Ureter (tissue), 1 donor: ENCODE data around the gene PTPRM. TPM values are rescaled to one million over a fixed set of nuclear protein-coding genes. Genes with fewer than 3 reads are reported as not detected.

Experiments
- DNase-seq: peaks from one replicate; pipeline ENCODE4 v3.0.0-alpha.2; 2020; ENCODE audit warnings: low spot score
- total RNA-seq: library from RNA; stranded (reverse); gene quantifications from one replicate; pipeline ENCODE4 v1.2.4, GENCODE V29; 2023
- donor health status: DM: yes; HTN: yes; CAD: no.

Gene PTPRM
- total RNA-seq, 1 donor from 2014 or later: 148 TPM

DNA sequence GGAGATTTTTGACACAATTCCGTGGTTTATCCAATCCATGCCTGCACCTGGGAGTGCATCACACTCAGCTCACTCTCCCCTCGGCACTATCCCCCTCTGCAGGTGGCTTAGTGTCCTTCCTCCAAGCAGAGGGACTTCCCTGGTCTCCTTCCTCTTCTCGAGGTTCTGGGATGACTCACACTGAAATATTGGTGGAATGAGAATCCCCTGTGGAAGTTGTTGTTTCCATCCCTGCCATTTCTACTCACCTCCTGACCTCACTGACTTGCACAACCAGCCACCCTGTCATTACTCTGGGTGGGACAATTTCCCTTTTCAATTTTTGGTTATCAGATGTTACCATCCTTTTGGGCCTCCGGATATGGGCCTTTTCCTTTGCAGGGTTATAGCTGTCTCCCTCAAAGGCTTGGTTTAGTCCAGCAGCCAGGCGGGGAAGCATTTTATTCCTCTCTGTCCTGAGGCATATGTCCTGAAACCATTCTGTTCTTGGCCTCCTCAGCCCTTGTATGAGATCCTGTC lies 59.9 kb downstream of the PTPRM start:
- no peak for DNase-seq

DNA sequence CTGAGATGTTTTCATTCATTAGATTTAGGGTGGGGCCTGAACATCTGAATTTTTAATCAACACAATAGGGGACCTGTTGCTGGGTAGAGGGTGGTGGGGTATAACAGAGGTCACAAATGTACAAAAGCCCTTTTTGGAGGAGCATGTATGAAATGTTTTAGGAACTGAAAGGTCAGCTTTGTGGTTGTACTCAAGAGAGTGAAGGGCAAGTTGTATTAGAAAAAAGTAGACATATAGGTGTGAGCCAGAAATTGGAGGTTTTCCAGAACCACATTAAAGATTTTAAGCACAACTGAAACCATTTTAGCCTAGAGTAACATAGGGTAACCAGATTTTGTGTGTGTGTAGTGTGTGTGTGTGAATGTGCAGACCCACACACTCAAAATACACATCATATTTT lies 62.3 kb downstream of the PTPRM start:
- no peak for DNase-seq

DNA sequence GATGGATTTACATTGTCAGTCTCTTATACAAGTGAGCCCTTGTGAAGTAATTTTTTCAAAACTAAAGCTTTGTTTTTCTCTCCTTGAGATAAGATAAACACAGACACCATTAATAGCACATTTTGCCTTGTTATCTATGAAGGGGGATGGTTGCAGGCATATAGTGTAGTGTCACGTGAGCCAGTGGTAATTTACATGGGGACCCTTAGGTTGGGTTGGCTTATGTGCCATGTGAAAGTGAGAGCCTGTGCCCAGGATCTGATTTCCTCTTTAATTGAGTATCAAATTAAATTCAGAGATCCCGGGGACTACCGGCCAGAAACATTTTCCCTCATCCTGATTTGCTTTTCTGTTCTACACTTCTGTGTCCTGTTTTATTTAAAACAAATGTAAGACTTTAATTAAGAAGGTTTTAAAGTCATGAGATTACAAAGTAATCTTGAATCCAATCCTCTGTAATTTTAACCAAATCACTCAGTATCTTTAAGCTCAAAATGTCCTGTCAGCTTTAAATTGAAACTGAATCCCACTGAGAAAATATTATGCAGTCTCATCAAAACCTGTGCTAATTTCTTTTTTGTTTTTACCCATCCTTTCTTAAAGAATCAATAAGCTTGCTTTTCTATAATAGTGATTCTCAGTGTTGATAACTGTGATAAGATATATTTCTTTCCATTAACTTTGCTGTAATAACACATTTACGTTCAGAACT lies 63.8 kb downstream of the PTPRM start:
- DNase-seq: no peak

DNA sequence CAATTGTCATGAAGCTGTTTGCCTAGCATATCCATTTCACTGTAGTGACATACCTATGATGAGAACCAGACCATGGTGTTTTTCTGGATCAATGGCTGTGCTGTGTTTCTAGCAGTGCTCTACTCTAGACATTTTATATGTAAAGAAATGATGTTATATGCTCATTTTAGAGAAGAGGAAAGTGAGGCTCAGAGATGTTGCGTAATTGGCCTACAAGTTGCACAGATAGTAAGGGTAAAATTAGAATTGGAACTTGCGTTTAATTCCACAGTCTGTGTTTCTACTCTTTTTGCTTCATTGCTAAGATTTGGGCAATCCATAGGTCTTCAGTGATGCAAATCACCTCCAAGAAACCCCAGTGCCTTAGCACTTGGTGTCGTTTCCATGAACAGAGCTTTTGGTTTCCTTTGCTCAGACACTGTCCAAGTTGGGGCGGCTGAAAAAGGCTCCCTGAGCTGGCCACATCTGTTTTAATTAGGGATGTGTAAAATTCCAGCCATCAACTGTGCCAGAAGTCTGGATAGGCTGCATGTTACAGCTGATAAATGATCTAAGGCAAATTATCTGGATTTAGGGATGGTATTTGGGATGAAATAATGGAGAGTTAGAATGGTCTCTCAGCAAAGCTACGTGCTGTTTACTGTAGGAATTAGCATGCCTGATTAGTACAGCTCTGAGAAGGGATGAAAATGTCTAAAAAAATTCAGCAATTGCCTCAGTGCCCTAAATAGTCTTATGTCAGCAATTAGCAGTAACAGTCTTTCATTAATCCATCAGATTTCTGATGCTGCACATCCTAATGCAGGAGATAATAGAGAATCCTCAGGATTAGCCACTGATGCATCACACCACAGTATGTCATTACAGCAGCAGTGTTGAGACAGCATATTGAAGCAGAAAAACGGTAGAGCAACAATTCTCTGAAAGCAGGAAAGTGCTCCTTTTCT lies 65.3 kb downstream of the PTPRM start:
- no peak for DNase-seq

GRCh38 chr18:7633171-7633570 lies 66.1 kb downstream of the PTPRM start:
- no peak for DNase-seq

DNA sequence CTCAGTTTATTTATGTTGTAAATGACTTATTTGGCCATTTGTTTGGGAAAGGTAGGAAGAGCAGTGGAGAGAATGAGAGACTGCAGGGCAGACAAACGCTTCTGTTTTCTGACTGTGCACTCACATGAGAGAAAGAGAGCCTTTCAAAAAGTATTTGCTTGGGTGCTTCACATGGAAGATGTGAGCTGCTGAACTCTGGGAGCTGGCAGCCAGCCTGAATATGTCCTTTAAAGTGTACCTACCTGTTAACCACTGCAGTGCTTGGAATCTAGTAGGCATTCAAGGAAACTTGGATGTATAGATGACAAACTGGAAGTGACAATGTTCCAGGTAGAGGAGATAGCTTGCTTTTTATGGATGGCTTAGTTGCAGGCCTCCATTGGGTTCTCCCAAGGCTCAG lies 68.8 kb downstream of the PTPRM start:
- no peak for DNase-seq

DNA sequence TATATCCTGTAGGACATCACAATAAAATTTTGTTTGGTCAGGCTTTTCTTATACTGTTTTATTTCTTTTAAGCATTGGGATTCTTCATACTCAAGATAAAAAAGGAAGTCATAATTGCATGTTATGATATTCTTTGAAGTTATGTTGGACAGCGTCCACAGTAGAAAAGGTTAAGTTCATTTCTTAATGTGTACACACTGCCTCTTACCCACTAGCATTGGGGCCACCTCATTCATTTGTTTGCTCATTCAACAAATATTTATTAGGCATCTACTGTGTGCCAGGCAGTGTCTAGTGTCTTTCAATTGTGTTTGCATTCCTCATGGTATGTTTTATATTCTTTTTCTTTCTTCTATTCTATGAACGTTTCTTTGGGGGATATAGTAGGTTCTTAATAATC lies 70.2 kb downstream of the PTPRM start:
- DNase-seq: no peak

- no peak for DNase-seq
Measured at GRCh38 chr18:7638321-7638720, 71.2 kb downstream of the PTPRM start.

DNA sequence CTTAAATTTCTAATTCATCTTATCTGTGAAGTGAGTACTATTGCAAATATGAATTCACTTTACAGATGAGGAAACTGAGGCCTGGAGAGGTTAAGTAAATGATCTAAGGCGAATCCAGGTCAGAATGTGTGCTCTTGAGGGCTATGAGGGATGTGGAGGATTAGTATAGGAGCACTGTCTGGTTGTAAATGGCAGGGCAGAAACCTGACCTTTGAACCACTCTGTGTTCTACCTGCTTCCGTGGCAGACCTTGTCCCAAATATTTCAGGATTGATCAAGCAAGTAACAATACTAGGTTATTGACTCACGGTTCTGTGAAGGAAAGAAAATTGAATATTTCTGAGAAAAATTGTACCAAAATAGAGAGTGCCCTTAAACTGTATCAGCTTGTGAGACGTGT lies 74.7 kb downstream of the PTPRM start:
- no peak for DNase-seq

GRCh38 chr18:7642331-7642890 lies 75.3 kb downstream of the PTPRM start:
- no peak for DNase-seq

GRCh38 chr18:7645756-7646155 lies 78.6 kb downstream of the PTPRM start:
- DNase-seq: no peak

DNA sequence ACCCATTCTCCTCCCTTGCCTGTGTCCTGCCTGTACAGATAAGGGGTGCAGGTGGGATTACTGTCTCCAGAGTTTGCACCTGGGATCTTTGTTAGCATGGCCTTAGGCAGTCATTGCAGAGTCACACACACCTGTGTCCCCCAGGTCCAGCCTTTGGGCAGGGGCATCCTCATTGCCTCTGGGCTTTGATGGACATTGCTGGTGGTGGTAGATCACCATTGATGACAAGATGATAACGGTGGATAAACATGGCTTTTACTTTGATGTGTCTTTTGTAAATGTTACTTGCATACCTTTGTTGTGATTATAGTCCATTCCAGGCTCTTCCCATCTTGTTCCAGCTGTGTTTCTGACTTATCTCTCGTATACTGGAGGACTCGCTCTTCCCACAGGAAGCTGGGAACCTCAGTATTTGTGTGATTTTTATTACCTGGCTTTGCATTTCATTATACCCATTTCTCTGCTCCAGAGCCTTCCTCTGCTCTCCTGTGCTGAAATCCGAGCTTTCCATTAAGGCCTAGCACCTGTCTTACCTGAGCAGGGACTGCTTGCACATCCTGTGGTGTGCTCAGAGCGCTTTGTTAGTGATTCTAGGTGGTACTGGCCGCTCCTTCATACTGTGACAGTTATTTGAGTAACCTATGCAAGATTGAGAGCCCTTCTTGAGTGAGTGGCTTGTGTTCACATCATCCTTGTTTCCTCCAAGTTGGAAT lies 79.2 kb downstream of the PTPRM start:
- no peak for DNase-seq

DNA sequence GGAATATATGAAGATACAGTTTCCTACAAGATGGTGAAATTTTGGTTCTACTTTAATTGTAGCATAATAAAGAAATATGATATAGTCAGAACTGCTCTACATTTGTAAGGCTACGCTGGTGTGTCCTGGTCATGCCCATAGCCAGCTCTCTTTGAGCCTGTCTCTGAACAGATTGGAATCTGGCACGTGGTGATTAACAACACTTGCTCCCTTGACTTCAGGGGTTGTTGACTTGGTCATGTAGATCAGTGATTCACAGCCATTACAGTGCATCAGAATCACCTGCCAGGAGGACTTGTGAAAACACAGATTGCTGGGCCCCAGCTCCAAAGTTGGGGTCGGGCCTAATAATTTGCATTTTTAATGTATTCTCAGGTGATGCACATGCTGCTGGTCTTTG lies 80.4 kb downstream of the PTPRM start:
- no peak for DNase-seq

DNA sequence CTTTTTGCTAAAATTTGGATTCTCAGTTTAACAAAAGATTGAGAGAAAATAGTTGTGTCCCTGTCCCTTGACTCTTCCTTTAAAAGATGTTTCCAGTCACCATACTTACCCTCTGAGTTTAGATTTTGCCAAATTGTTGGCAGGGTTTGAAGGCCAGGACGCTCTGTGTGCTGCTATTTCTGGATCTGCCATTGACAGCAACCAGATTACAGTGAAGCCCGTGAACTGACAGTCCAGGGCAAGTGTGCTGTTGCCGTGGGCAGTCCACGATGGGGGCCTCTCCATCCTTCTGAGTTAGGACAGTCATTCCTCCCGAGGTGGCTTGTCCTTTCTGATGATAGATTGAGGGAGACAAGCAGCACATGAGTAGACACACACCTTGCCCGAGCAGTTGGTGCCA lies 89.9 kb downstream of the PTPRM start:
- no peak for DNase-seq

DNA sequence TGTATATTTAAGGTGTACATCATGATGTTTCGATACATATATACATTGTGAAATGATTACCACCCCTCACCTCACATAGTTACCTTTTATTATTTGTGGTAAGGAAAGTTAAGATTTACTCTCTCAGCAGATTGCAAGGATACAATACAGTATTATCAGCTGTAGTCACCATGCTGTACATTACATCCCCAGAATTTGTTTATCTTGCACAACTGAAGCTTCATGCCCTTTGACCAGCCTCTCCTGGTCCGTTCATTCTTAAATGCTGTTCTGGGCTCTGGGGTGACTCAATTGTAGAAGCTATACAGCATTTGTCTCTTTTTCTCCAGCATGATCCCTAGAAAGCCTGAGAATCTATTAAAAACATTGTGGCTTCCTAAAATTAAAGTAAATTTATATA lies 90.8 kb downstream of the PTPRM start:
- DNase-seq: no peak

GRCh38 chr18:7658701-7659100 lies 91.6 kb downstream of the PTPRM start:
- DNase-seq: no peak

- no peak for DNase-seq
Measured at GRCh38 chr18:7661207-7661606, 94.1 kb downstream of the PTPRM start.

GRCh38 chr18:7662866-7663265 lies 95.8 kb downstream of the PTPRM start:
- no peak for DNase-seq

DNA sequence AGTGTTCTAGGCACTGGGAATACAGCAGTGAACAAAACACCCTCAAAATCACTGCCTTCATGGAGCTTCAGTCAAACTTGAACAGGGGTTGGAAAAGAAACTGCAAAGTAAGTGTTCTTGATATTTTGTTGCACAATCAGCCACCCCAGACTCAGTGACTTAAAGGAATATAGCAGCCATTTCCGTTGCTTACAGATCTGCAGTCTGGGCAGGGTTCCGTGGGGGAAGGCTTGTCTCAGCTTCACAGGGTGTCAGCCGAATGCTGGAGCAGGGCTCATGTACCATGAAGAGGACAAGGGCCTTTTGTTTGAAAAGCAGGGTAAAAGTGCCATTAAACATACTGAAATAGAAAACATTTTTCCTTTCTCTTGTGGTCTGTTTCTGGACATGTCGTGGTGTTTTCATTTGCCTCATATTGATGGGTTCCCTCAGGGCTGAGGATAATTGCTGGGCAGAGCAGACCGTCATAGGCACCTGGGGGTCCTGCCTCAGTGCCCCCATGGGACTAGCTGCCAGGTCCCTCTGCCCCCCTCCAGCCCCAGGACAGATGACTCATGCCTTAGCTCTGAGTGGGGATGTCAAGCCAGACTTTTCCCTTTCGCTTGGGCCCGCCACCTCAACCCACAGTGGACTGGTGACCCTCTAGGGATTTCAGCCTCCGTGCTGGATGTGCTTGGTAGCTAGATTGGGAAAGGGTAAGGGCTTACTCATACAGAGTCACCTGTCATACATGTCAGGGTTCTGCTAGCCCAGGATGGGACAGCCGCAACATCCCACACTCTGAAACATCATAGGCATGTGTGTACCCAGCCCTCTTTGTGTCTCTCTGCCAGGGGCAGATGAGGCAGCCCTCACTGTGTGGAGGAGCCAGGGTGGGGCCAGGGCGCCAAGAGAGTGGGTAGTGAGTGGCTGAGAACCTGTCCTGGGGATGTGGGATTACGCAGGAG lies 96.5 kb downstream of the PTPRM start:
- DNase-seq: no peak

DNA sequence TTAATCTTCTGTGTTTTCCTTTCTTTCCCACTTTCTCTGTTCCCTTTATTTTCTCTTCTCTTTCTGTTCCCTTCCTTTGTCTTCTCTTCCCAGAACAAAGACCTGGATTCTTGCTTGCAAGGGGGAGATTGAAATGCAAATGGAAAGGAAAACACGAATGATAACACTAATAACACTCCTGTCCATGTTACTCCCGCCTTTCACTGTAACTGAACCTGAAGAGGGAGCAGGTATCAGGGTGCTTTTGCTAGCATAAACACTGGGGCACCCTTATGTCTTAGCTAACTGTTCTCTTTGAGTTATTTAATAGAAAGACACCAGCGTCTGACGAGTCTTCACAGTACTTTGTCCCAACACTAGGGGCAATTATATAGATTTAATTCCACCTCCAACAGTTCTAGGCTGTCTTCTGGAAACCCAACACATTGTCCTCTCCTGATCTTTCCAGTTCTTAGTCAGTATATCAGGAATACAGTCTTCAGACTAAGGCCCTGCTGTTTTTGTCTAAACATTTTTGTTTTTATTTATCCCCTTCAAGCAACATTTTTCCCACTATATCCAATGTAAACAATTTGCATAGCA lies 99.2 kb downstream of the PTPRM start:
- no peak for DNase-seq
